GF-D8 (cell line): ENCODE results near the gene TMEM175.

Experiments
- DNase-seq: peaks from one replicate; lab custom pipeline; 2025; lab: John Stamatoyannopoulos, UW

The TMEM175 gene

GRCh38 chr4:931960-932712 is at the start of gene TMEM175, which contains the start of gene GAK:
TMEM175 (plus strand) TSS chr4:932460; CDS start chr4:947740, 15,280 bp downstream.
GAK (minus strand) TSS chr4:932316; CDS start chr4:932187, 129 bp downstream.
- peak; percentile 78 for DNase-seq

GRCh38 chr4:882646-883045 is 49.6 kb upstream of the TMEM175 start:
- no peak for DNase-seq

GRCh38 chr4:883377-884095 is 48.7 kb upstream of the TMEM175 start:
- DNase-seq = no peak

GRCh38 chr4:884259-884658 is 48.0 kb upstream of the TMEM175 start:
- DNase-seq = no peak

GRCh38 chr4:884896-885295 is 47.4 kb upstream of the TMEM175 start:
- no peak for DNase-seq

GRCh38 chr4:885353-885752 is 46.9 kb upstream of the TMEM175 start:
- no peak for DNase-seq

GRCh38 chr4:886244-886643 is 46.0 kb upstream of the TMEM175 start:
- no peak for DNase-seq

GRCh38 chr4:887034-887763 is 45.1 kb upstream of the TMEM175 start:
- DNase-seq = no peak

GRCh38 chr4:888029-888428 is 44.2 kb upstream of the TMEM175 start:
- DNase-seq = no peak

- no peak for DNase-seq
Measured at GRCh38 chr4:889516-889915, 42.7 kb upstream of the TMEM175 start.

- DNase-seq = no peak
Measured at GRCh38 chr4:890036-890695, 42.1 kb upstream of the TMEM175 start.

- DNase-seq = no peak
Measured at GRCh38 chr4:891747-892146, 40.5 kb upstream of the TMEM175 start.

GRCh38 chr4:892780-893179 is 39.5 kb upstream of the TMEM175 start:
- no peak for DNase-seq

GRCh38 chr4:893276-893994 is 38.8 kb upstream of the TMEM175 start:
- no peak for DNase-seq

GRCh38 chr4:893995-894705 is 38.1 kb upstream of the TMEM175 start:
- DNase-seq = no peak

- DNase-seq = no peak
Measured at GRCh38 chr4:895596-895995, 36.7 kb upstream of the TMEM175 start.

GRCh38 chr4:896216-896615 is 36.0 kb upstream of the TMEM175 start:
- no peak for DNase-seq

GRCh38 chr4:896630-897029 is 35.6 kb upstream of the TMEM175 start:
- DNase-seq = no peak

GRCh38 chr4:898123-898522 is 34.1 kb upstream of the TMEM175 start:
- no peak for DNase-seq

- DNase-seq = no peak
Measured at GRCh38 chr4:898869-899555, 33.2 kb upstream of the TMEM175 start.
